ENCODE results near the gene TMEM175.

DNA sequence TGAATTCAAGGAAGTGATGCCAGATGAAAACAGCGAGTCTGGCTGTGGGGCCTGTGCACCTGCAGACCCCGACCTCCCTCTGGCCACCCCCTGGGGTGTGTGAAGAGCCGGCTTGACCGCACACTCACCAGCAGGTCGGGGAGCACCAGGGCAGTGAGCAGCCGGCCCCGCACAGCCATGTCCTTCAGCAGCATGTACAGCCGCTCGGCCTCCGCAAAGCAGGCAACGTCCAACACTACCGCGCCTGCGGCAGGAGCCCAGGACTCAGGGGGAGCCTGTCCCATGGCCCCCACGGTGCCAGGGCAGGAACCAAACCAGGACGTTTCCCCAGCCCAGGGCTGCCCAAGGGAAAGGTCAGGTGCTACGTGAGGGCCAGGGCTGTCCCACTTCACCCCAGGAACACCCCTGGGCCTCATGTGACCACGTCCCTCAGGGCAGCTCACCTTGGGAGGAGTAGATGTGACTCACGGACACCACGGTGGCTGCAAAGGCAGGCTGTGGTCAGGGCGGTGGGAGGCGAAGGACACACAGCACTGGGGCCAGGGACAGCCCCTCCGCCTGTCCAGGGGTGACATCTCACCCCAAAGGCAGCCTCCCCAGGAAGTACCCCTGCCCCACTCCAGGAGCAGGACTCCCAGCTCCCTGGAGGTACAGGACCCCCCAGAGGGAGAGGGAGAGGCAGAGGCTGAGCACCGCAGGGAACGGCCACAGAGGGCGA is 32.9 kb downstream of the TMEM175 start:
- TF ChIP-seq EZH2phosphoT487 (IDR thresholded peaks at IDR 0.05; ENCODE audit: insufficient read depth, low read depth) (no peak), EZH2 (IDR thresholded peaks at IDR 0.05; ENCODE audit: insufficient read depth, poor library complexity, severe bottlenecking) (no peak)

Measured in GM23248 (cell line).